KOPT-K1 (cell line): ENCODE results near the gene SEC24A.
"Not testable (repeated sequence)": the region's sequence is repeated elsewhere in the genome, so short reads cannot be mapped to it uniquely, and the experiment has no call there.

Experiments
- H3K27ac ChIP-seq: fragments of 200-600 bp; sonication (generic); 2 replicates; pipeline ENCODE4 v1.5.1; 2016; ENCODE audit warnings: antibody characterized with exemption, mild to moderate bottlenecking, low read depth, low read length; ENCODE audit not compliant: poor library complexity, severe bottlenecking
- H3K36me3 ChIP-seq: fragments of 200-600 bp; sonication (generic); 2 replicates; pipeline ENCODE4 v1.5.1; 2017; ENCODE audit warnings: antibody characterized with exemption, mild to moderate bottlenecking, low read length, moderate library complexity; ENCODE audit not compliant: insufficient read depth
- H3K9me3 ChIP-seq: fragments of 200-600 bp; sonication (generic); 2 replicates; pipeline ENCODE4 v1.5.1; 2017; ENCODE audit warnings: antibody characterized with exemption, low read length, mild to moderate bottlenecking; ENCODE audit not compliant: insufficient read depth, poor library complexity, severe bottlenecking

The SEC24A gene

DNA sequence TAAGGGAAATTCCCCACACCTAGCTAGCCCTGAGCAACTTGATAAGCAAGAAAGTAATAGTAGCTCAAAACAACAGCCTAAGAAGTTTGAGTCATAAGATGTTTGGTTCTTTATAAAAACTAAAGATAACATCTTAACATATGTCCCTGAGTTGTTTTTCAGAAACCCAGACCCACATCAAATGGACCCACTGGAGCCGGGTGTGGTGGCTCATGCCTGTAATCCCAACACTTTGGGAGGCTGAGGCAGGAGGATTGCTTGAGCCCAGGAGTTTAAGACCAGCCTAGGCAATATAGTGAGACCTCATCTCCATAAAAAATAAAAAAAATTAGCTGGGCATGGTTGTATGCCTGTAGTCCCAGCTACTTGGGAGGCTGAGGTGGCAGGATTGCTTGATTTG, 13.2 kb upstream of the SEC24A start:
- not testable (repeated sequence) for H3K27ac ChIP-seq, H3K9me3 ChIP-seq, H3K36me3 ChIP-seq

DNA sequence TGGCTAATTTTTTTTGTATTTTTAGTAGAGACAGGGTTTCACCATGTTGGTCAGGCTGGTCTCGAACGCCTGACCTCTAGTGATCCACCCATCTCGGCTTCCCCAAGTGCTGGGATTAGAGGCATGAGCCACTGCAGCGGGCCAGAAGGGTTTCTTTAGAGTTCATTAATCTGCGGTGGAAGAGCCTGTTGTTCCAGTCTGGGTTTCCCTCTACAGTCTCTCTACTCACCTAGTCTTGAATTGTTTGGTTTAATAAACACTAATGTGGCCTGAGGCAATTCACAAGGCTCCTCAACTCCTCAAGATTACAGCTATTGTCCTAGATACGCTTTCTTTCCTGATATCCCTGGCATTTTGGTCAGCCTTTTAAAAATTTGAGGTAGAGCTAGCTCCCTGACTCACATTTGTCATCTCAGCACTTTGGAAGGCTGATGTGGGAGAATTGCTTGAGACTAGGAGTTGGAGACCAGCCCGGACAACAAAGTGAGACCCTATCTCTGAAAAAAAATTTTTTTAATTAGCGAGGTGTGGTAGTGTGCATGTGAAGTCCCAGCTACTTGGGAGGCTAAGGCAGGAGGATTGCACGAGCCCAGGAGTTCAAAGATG, 11.4 kb upstream of the SEC24A start:
- Histone ChIP-seq H3K9me3 (no peaks in the 10 kb centered on the region), H3K27ac (no peak overlapping the region), H3K36me3 (no peaks in the 10 kb centered on the region)

DNA sequence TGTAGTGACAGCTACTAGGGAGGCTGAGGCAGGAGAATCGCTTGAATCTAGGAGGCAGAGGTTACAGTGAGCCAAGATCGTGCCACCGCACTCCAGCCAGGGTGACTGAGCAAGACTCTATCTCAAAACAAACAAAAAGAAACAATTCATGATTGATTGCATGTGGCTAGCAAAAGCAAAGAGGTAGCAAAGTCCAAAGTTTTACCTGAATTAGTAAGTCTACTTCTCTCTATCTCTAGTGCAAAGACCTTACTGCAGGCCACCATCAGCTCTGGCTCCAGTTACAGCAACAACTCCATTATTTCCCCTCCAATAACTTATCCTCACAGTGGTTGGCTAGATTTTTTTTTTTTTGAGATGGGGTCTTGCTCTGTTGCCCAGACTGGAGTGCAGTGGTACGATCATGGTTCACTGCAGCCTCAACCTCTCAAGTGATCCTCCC, 9.8 kb upstream of the SEC24A start:
- no peak overlapping the region for H3K27ac ChIP-seq
- H3K36me3 ChIP-seq = no peaks in the 10 kb centered on the region
- H3K9me3 ChIP-seq = no peaks in the 10 kb centered on the region

DNA sequence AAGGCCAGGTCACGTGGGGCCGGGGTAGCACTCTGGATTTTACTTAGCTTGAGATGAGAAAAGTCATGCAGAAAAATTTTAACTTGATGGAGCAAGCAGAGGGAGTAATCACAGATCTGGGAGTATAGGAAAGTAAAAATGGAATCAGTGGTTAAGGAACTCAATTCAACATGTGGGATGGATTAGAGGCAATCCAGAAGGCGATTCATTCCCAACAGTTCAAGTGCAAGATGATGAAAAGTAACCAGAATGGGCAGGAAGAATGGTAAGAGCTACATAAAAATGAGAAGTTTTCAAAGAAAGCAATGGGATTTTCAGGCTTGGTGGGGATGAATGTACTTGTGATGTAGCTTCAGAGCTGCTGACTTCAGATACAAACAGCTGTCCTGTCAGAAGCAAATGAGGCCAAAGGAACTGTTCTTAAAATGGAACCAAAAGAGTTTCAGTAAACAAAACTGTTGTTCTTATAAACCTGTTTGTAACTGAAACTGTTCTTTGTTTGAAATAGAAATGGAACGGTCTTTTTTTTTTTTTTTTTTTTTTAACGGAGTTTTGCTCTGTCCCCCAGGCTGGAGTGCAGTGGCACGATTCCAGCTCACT, 5.6 kb upstream of the SEC24A start:
- no peak overlapping the region for H3K27ac ChIP-seq
- H3K9me3 ChIP-seq = no peaks in the 10 kb centered on the region
- H3K36me3 ChIP-seq = no peaks in the 10 kb centered on the region

DNA sequence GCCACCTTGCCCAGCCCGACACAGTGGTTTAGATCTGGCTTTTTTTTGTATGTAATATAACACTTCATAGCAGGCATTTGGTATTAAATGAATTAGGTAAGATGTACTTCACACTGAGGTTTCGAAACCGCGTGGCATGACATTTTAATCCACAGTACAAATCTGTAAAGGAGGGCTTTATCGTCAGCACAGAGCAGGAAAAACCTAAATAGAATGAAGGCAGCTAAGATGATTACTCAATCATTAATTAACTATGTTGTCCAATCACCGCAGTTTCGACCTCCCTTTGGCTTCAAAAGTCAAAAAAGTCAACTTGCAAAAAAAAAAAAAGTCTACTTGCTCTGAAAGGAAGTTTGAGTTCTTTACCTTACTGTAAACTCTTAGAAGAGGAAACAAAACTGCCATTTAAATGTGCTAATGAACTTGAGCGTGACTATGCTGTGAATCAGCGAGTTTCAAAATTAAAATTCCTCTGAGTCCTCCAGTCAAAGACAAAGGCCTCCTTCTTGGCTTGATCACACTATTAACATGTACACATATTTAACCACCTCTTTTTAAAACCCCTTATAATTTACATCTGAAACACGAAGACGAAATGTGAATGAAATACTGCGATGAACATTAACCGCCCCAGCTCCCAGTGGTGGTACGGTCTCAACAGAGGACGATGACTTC, 698 bp upstream of the SEC24A start:
- Histone ChIP-seq H3K9me3 (no peaks in the 10 kb centered on the region), H3K27ac (peak overlapping the region; percentile 79), H3K36me3 (no peaks in the 10 kb centered on the region)

DNA sequence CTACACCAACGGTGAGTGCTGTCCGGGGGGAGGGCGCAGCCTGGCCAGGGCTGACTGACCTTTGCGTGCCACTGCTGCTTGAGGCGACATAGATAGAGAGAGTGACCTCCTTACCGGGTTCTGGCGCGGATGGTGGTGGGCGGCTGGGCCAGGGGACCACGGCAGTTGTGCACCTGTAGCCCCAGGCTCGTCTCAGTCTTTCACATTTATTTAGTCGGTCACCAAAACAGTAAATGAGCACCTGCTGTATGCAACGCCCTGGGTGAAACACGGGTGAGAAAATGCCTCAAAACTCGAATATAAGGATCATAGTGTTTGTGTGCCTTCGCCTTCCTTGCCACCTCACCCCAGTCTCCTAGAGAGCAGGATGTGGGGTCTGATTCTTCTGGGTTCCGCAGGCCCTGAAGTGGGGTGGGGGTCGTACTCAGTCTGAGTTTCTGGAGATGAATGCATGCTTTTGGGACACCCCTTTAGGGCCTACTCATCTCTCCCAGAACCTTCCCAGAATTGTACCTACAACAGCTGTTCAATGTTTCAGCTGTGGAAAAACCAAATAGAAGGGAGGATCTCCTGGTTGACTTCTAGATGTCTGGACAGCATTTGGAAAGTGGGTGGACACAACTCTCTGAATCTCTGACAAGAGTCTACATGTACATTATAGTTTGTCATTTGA, 714 bp downstream of the SEC24A start:
- H3K36me3 ChIP-seq = no peaks in the 10 kb centered on the region
- no peaks in the 10 kb centered on the region for H3K9me3 ChIP-seq
- peak overlapping the region; percentile 79 for H3K27ac ChIP-seq

DNA sequence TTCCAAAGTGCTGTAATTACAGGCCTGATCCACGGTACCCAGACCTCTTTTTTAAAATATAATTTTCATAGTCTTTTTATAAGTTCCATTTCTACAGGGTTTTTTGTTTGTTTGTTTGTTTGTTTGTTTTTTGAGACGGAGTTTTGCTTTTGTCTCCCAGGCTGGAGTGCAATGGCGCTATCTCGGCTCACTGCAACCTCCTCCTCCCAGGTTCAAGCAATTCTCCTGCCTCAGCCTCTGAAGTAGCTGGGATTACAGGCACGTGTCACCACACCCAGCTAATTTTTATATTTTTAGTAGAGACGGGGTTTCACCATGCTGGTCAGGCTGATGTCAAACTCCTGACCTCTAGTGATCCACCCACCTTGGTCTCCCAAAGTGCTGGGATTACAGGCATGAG, 2.1 kb downstream of the SEC24A start:
- not testable (repeated sequence) for H3K27ac ChIP-seq, H3K36me3 ChIP-seq, H3K9me3 ChIP-seq

DNA sequence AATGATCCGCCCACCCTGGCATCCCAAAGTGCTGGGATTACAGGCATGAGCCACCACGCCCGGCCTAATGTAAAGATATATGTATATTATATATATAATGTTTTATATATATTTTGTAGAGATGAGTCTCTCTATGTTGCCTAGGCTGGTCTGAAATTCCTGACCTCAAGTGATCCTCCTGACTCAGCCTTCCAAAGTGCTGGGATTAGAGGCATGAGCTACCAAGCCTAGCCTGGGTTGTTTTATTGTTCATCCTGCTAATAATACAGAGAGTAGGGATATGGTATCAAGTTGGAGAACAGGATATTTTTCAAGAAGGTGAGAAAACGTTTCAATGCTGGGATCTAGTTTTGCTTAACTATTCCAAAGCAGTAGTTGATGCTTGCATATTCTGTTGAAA, 2.9 kb downstream of the SEC24A start:
- H3K9me3 ChIP-seq = no peaks in the 10 kb centered on the region
- no peaks in the 10 kb centered on the region; the same call in 1 of the 2 replicates for H3K36me3 ChIP-seq
- H3K27ac ChIP-seq = no peak overlapping the region

DNA sequence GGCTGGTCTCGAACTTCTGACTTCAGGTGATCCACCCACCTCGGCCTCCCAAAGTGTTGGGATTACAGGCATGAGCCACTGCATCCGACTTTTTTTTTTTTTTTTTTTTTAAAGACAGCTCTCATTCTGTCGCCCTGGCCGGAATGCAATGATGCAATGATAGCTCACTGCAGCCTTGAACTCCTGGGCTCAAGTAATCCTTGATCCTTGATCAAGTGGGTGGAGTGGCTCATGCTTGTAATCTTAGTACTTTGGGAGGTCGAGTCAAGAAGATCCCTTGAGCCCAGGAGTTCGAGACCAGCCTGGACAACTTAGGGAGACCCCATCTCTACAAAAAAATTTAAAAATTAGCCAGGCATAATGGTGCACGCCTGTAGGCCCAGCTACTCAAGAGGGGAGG, 8.1 kb downstream of the SEC24A start:
- Histone ChIP-seq H3K36me3 (peaks cover 12% of the 10 kb centered on the region), H3K27ac (no peak overlapping the region), H3K9me3 (no peaks in the 10 kb centered on the region)

DNA sequence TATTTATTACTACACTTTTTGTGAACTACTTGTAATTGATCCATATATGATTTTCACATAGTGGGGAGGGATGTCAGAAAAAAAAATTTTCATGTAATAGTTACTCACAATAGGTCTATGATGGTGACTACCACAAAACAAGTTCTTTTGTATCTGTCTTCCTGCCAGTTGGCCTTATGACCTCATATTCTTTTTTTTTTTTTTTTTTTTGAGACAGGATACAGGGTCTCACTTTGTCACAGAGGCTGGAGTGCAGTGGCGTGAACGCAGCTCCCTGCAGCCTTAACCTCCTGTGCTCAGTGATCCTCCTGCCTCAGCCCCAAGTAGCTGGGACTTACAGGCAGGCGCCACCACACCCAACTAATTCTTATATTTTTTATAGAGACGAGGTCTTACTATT, 10.9 kb downstream of the SEC24A start:
- Histone ChIP-seq H3K27ac (no peak overlapping the region), H3K9me3 (no peaks in the 10 kb centered on the region), H3K36me3 (peaks cover 33% of the 10 kb centered on the region)

DNA sequence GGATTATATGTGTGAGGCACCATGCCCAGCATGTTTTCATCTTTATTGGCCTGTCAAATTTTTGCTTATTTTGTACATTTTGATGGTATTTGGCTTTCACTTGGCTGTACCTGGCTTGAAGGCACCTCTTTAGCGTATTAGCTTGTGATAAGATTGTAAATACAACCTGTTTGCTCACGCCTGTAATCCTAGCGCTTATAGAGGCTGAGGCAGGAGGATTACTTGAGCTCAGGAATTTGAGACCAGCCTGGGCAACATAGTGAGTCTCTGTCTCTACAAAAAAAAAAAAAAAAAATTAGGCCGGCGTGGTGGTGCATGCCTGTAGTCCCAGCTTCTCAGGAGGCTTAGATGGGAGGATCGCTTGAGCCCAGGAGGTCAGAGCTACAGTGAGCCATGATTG, 11.3 kb downstream of the SEC24A start:
- Histone ChIP-seq H3K27ac (no peak overlapping the region), H3K36me3 (peaks cover 33% of the 10 kb centered on the region), H3K9me3 (no peaks in the 10 kb centered on the region)

DNA sequence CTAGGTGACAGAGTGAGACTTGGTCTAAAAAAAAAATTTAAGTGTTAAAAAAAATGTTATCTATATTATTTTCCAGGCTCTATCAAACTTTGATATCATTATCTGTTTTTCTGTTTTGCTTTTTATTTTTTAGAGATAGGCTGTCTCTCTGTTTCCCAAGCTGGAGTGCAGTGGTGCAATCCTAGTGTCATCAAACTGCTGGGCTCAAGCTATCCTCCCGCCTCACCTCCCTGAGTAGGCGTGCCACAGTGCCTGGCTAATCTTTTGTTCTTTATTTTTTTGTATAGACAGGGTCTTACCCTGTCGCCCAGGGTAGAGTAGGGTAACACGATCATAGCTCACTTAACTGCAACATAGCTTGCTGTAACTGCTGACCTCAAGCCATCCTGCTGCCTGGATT, 14.4 kb downstream of the SEC24A start:
- H3K36me3 ChIP-seq = peaks cover 55% of the 10 kb centered on the region
- no peaks in the 10 kb centered on the region for H3K9me3 ChIP-seq
- H3K27ac ChIP-seq = no peak overlapping the region

DNA sequence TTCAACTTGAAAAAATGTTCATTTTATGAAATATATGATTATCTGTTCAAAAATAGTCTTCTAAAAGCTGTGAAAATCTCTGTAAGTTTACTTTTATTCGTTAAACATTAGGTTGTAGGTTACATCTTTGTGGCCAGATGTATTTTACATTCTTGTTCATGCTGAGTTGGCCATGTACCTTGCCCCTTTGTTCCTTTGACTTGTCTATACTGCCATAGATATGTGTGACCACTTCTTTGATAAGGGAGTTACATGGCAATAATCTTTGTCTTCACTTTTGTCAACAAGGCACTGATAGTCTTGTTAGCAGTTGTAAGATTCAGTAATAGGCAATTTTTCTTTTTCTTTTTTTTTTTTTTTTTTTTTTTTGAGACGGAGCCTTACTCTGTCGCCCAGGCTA, 15.9 kb downstream of the SEC24A start:
- peaks cover 60% of the 10 kb centered on the region for H3K36me3 ChIP-seq
- no peaks in the 10 kb centered on the region for H3K9me3 ChIP-seq
- H3K27ac ChIP-seq = no peak overlapping the region

DNA sequence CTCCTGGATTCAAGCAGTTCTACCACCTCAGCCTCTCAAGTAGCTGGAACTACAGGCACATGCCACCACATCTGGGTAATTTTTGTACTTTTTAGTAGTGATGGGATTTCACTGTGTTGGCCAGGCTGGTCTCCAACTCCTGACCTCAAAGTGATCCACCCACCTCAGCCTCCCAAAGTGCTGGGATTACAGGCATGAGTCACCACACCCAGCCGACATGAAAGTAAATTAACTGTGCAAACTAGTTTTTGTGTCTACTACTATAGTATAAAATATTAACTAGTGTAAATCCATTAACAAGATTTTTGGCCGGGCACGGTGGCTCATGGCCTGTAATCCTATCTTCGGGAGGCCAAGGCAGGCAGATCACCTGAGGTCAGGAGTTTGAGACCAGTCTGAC, 25.0 kb downstream of the SEC24A start:
- H3K27ac ChIP-seq, H3K9me3 ChIP-seq: not testable (repeated sequence)
- peaks cover 87% of the 10 kb centered on the region for H3K36me3 ChIP-seq

DNA sequence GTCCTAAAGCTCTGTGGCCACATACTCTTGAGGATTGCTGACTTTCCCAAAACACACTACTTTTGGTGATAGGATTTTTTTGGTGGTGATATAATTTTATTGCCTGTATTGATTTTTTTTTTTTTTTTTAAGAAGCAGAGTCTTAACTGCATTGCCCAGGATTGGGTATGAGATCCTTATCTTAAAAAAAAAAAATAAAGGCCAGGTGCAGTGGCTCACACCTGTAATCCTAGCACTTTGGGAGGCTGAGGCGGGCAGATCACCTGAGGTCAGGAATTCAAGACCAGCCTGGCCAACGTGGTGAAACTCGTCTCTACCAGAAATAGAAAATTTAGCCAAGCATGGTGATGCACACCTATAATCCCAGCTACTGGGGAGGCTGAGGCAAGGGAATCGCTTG, 28.8 kb downstream of the SEC24A start:
- H3K36me3 ChIP-seq = peaks cover 98% of the 10 kb centered on the region
- not testable (repeated sequence) for H3K27ac ChIP-seq, H3K9me3 ChIP-seq
